DMS79 treated with DMSO at 0.1 percent for 48 hours (cell line): Measurements from ENCODE around the gene BRPF1.
A peak's percentile ranks its signal among the peaks of the same experiment; 100 is the strongest.

Experiments used
- DNase-seq: peaks from one replicate; lab custom pipeline; 2025; lab: John Stamatoyannopoulos, UW

Gene BRPF1

DNA sequence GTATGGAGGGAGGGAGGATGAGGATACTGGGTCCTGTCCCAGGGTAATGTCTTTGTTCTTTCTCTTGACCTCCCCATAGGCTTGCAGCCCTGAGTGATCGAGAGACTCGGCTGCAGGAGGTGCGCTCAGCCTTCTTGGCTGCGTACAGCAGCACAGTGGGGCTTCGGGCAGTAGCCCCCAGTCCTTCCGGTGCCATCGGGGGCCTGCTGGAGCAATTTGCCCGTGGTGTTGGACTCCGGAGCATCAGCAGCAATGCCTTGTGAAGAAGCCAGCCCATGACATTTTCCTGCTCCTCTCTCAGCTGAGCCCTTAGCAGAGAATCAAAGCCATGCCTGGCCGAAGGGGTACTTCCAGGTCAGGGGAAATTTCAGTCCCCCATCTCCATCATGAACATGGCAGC lies 29.8 kb upstream of the BRPF1 start:
- no peak for DNase-seq

DNA sequence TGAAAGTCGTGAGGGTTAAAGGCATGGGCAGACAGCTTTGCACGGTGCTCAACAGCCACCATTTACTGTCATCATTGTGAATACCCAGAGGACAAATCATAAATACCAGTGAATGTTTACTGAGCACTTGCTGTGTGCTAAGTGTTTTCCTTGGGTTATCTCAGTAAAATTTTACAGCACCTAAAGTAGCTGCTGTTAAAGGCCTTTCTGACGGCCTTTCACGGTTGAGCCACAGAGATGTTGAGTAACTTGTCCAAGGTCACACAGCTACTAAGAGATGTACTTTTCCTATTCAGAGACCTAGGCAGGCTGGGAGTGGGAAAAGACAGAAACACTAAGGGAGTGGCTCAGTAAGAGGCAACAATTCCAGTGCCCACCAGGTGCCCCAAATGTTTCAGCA lies 28.3 kb upstream of the BRPF1 start:
- no peak for DNase-seq

DNA sequence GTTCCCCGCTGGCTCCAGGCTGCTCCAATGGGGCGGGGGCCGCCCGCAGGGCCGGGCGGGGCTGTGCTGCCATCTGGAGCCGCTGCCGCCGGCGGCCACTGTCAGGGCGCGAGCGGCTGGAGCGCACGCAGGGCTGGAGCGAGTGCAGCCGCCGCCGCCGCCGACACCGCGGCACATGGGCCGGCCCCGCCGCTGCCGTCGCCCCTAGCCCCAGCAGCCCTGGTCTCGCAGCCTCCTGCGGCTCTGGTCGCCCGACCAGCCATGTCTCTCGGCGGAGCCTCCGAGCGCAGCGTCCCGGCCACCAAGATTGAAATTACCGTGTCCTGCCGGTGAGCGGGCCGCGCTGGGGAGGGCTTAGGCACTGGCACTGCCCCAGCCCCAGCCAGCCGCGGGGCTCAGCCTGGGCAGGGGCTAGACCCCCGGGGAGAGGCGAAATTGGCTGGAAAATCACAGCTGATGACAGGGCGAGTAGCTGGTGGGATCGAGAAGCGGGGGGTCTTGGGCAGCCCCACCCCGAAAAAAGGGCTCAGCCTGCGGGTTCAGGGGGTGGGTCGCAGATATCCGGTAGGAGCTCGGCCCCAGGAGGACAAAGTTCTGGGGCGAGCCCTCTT lies 27.7 kb upstream of the BRPF1 start, which contains the start of gene CPNE9:
TSS of gene CPNE9 (plus strand) at position 98 of the 611 bp plus-strand sequence. CDS start at position 262, 164 bp downstream.
- no peak for DNase-seq

DNA sequence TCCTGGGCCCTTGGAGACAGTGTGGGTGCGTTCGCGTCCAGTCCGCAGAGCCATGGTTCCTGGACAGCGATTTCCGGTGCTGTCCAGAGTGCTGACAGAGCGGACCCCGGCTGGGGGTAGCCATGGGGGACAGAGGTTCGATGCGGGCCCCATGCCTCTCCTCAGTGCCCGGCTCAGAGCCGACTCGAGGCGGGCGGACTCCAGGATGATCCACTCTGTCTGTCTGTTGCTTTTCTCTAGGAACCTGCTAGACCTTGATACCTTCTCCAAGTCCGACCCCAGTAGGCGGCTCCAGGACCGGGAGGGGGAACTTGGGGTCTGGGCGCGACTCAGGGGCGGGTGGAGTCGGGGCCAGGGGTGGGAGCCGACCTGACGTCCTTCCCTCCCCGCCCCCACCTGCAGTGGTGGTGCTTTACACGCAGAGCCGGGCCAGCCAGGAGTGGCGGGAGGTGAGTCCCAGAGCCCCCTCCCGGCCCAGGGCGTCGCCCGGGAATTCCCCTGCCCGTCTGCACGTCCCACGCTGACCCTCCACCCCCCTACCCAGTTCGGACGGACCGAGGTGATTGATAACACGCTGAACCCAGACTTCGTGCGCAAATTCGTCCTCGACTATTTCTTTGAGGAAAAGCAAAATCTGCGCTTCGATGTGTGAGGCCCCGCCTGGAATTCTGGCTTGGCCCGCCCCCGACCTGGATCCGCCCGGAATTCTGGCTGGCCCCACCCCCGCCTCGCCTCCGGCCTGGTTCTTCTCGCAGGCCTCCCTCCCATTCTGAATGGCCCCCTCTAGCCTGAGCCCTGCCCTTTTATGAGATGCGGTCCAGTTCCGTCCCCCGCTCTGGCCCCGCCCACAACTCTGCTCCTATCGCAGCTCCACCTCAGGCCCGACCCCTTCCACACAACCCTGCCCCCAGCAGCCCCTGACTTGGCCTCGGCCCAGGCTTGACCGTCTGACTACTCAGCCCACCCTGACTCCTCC lies 26.9 kb upstream of the BRPF1 start:
- peak; percentile 33 for DNase-seq

DNA sequence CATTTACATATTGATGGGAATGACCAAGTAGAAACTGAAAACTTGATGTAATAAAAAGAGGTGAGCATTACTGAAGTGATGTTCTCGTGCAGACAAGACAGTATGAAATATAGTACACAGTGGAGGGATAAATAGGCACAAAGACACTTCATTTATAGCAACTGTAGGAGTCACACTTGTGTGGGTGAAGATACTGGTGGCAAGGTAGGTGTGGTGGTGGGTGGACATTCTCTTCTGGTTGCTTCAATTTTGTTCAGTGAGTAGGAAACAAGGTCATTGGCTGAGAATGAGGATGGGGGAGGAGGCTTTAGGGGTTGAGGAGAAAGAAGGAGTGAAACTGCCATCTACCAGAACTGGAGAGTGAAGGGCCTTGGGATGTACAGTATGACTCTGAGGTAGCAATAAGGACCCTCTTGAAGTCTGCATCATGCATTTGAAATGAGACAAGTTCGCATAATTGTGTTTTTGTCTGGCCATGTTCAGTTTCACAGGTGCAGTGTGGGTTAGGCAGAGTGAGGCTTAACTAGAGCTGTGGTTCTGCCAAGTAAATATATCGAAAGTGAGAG lies 21.3 kb upstream of the BRPF1 start:
- DNase-seq = no peak

DNA sequence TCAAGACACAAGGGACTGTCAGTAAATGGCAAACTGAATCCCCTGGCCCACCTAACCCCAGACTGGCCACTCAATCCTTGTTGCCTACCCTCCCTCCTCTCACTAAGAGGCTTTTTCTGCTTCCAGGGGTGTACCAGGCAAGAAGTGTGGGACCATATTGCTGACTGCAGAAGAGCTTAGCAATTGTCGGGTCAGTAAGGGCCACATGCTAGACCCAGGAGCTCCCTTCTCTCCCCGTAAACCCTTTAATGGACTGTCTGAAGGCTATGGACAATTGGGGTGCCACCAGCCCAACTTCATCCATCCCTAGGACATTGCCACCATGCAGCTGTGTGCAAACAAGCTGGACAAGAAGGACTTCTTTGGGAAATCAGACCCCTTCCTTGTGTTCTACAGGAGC lies 19.1 kb upstream of the BRPF1 start:
- no peak for DNase-seq

DNA sequence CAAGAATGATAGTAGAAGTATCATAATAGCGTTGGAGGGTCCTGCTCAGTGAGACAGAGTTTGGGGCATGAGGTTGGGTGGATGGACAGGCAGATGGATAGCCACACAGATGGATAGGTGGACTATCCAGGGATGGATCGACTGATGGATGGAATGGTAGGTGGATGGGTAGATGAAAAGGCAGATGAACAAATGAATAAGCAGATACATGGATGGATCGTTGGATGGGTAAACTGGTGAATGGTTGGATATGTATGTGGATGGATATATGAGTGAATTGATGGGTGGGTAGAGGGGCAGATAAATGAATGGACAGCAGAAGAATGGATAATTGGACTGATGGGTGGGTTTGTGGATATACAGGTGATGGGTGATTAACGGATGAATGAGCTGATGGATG lies 18.4 kb upstream of the BRPF1 start:
- DNase-seq = no peak

DNA sequence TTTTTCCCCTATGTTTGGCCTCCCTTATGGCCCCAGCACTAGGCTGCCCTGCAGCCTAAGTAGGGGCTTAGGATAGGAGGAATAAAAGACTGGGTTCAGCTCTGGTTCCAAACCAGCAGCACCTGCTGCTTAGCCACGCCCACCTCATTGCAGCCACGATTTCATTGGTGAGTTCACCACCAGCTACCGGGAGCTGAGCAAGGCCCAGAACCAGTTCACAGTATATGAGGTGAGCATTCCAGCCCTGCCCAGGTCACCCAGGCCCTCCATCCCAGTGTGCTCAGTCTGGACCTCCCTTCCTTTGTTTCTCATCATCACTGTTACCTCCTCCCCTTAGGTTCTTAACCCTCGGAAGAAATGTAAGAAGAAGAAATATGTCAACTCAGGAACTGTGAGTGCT lies 16.4 kb upstream of the BRPF1 start:
- no peak for DNase-seq

DNA sequence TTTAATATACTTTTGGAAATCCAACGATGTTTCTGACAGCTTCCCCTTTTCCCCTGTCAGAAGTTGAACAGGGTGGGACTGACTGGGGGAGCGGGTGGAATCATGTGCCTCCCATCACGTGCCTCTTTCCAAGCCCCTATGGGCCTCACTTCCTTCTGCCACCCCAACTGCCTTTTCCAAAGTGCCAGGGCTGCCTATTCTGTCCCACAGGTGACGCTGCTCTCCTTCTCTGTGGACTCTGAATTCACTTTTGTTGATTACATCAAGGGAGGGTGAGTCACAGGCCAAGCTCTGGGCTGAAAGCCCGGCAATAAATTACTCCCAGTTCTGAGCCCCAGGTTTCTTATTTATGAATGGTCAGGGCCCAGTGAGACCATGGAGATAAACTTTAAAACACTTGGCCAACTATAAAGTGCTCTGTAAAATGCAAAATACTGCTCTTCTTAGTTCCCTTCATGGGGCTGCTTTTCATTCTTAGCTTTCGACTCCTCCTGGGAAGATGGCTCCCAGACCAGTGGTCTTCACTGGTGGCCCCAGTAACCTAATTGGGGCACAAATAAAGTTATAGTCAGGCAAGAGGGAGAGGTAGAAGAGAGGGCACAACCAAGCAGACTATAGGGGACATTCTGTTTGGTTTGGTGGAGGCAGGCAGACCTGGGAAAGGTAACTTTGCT lies 15.6 kb upstream of the BRPF1 start:
- no peak for DNase-seq

DNA sequence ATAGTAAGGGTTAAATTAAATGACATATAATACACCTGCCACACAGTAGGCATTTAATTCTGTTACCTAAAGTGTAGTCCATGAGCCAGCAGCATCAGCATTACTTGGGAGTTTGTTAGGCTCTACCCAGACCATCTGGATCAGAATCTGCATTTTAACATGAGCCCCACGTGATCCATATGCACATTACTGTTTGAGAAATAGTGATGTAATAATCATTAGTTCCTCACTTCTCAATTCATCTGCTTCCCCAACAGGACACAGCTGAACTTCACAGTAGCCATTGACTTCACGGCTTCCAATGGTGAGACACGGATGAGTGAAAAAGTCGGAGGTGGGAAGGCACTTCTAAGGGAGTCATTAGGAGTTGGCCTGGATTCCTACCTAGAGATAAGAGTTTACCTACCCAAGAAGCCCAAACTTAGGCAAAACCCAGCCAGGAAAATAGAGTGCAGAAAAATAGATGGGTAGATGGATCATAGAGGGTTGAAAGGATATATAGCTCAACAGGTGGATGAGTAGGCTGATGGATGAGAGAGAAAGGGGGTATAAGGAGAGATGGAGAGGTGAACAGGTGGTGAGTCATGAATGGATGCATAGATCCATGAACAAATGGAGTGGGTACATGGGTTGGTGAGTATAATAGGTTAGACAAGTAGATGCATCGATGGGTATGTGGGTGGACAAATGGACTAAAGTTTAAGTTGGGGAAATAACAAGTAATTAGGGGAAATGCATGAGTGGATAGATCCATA lies 14.6 kb upstream of the BRPF1 start:
- DNase-seq = no peak

DNA sequence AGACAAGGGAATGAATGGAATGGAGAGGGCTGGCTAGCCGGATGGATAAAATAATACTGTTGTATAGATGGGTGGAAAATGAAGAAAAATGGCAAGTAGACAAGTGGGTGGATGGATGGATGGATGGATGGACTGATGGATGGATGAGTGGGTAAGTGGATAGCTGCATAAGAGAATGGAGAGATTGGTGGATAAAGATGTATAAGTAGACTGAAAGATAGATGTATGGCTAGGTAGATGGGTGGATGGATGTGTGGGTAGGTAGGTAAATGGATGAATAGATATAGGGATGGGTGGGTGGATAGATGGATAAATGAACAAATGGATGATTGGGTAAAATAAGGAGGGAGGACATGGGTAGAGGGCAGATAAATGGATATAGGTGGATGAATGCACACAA lies 14.0 kb upstream of the BRPF1 start:
- no peak for DNase-seq

DNA sequence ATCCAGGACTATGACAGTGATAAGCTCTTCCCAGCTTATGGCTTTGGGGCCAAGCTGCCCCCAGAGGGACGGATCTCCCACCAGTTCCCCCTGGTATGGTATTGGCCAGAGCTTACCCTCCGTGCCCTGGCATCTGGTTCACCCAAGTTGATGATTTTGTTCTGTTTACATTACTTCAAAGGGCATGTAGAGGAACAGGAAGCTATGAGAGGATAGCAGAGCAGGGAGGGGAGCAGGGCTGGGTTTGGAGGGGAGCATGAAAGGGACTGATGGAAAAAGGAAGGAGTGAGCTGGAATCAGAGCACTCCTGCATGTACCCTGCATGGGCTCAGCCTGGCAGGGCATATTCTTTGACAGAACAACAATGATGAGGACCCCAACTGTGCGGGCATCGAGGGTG lies 13.4 kb upstream of the BRPF1 start:
- no peak for DNase-seq

DNA sequence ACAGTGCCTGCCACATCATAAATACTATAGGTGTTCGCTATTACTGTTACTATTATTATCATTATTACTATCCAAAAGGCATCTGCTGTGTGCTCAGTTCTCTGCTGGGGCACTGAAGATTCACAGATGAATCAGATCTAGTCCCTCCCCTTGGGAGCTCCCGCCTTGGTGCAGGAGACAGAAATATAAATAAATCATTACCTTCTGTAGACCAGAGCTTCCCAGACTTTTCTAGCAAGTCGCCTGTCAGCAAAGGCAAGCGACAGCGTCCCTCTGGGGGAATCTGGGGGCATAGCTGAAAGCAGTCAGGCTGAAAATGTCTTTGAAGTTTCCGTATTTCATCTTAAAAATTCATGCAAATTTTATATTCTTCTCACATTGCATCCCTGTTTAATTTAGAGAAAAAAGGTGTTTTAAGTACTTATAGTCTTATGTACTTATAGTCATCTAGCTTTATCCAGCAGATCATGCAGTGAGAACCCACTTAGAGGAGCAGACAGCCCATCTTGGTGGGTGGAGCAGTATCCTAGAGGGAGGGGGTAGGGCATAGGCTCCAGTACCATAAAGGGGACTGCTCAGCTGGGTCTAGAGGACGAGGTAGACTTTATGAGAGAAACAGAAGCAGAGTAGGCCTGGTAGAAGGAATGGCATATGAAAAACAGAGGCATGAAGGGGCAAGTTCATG lies 10.4 kb upstream of the BRPF1 start:
- DNase-seq = no peak

DNA sequence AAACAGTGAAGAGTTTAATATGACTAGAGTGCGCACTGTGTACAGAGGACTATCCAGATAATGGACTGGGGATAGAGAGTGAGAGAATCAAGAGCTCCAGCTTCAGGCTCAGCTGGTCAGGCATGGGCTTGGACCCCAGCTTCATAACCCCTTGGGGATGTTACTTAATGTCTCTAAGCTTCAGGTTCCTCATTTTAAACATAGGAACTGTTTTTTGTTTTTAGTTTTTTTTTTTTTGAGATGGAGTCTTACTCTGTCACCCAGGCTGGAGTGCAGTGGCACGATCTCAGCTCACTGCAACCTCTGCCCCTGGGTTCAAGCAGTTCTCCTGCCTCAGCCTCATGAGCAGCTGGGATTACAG lies 9.9 kb upstream of the BRPF1 start:
- no peak for DNase-seq

DNA sequence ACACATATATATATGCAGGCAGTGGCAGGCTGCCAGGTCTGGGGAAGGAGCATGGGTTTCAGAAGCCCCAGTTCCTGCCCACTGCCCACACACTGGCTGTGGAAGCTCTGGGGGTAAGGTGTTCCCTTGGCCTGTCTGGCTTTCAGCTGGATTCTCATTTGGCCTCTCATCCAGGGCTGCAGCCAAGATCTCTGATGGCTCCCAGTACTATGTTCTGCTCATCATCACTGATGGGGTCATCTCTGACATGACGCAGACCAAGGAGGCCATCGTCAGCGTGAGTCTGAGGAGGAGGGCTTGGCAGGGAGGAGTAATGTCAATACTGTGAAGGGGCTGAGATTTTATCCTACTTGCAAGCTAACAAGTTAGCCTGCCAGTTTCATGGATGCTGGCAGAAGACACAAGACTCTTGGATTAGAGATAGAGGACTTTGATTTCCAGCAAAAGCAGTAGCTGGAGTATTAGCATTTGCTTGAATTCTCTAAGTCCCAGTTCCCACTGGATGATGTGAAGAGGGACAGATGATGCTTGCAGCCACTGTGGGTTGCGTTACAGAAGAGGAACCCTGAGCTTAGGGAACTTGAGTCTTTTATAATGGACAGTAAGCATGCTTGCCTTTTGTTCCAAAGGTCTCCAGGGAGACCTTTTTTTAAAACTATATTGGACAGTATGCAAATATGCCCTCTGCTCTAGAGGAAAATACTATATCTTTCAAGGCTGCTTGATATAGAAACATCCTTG lies 5.6 kb upstream of the BRPF1 start:
- DNase-seq = no peak

DNA sequence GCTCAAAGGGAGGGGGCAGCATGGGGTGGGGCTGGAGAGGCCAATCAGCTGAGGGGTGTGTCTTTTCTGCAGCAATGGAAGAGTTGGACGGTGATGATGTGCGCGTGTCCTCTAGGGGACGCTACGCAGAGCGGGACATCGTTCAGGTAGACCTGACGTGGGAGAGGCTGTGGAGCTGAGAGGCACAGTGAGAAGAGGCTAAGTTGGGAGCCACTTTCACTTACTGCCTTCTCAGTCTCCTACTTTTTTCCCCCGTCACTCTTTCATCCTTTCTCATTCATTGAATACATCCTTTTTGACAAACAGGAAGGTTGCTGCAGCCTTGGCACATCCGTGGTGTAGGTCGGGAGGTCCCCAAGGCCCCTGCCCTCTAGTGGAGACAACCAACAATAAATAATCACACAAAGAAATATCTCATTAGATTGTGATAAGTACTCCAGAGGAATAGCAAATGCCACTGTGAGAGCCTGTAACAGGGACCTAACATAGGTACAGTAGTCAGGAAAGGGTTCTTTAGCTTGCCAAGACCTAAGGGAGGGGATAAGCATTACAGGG lies 4.4 kb upstream of the BRPF1 start:
- DNase-seq = no peak

DNA sequence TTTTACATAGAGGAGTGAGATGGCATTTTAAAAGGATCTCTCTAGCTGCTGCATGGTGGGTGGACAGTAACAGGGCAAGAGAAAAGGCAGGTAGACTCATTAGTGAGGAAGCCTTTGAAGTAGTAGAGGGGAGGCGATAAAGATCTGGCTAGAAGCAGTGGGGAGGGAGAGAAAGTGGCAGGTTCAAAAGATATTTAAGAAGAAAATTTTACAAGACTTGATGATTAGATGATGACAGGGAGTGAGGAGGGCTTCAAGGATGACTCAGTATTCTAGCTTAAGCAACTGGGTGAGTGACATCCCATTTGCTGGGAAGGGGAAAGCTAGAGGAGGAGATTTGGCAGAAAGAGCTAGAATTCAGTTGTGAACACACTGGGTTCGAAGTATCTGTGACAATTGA lies 3.8 kb upstream of the BRPF1 start:
- DNase-seq = no peak

DNA sequence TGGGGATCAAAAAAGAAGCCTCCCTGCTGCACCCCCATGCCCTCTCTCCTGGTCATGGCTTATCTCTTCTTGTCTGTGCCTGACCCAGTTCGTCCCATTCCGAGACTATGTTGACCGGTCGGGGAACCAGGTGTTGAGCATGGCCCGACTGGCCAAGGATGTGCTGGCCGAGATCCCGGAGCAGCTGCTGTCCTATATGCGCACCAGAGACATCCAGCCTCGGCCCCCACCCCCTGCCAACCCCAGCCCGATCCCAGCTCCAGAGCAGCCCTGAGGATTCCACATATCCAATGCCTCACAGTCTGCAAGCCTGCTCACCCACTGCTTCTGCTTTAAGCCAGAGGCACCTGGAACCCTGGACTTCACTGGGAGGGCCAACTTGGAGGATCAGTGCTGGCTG lies 2.1 kb upstream of the BRPF1 start:
- no peak for DNase-seq

DNA sequence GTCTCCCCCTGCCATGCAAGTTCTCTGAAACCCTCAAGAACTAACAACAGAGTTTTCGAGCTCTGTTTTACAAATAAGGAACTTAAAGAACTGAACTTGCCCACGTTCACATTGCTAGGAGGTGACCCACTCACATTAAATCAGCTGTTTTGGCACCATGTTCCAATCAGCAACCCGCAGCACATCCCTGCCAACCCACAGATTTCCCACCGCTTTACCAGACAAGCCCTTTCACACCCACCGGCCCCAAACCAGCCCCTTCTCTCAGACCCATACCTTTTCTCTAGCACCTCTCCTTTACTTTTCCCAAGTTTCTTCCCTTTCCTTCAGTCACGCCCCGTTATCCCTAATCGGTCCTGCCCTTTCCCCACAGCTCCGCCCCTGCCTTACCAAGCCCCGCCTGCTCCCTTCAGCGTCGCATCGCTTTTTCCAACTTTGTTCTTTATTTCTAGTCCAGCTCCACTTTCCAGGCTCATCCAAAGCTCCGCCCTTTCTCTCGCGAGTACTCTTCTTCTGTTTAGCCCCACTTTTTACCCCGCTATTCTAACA lies 804 bp upstream of the BRPF1 start:
- no peak for DNase-seq
